ENCODE measurements around the gene ASB7. TPM values are rescaled to one million over a fixed set of nuclear protein-coding genes. Genes with fewer than 3 reads are reported as not detected.

Gene ASB7
- total RNA-seq, 1 donor from 2014 or later = 10.3 TPM

DNA sequence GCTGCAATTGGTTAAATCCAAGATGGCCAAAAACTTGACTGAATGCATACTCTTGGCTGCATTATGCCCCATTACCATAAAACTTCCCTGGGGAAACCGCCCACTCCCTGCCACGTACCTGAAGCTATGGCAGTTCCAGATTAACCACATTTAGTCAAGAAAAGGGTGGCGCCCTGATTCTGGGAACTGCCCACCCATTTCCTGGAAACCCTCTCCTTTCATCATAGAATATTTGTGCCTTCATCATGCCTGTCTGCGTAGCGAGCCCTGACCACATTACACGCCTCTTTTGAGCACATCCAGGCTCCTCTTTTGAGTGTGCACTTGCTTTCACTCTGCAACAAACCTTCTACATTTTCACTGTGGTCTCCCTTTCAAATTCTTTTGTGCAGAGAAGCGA, 5.6 kb upstream of the ASB7 start:
- DNase-seq (ENCODE audit: low spot score) = no peak

DNA sequence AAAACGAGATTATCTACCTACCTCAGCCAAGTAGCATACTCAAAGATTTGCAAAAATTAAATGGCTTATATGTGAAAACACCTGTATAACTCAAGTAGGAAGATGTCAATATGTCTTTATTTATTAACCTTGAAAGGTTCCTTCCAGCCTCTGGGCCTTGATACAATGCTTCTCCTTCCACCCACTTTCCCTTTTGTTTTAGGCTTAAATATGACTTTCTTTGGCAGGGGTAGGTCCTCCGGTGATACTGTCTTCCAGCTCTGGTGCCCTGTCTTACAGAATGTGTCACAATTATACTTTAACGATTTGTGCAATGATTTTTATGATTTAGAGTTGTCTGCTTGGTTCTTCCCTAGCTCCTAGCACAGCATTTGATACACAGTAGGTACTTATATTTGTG, 4.5 kb upstream of the ASB7 start:
- DNase-seq (ENCODE audit: low spot score) = no peak

DNA sequence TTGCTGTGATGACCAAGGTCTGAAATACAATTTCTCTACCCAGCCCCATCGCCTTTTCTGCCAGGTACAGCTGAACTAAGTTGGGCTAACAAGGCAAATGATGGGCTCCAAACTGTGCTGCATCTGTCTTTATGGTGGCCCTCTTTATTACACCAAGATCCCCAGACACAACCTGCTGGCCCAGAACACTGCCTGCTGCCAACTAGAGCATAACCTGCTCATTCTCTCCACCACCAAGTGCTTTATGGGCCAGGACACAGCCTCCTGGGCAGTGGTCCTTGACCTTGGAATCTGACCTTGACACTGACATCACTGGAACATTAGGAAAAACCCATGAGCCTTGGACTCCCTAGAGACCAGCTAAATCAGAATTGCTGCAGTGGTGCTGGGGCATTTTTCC, 3.7 kb upstream of the ASB7 start:
- DNase-seq (ENCODE audit: low spot score) = no peak

DNA sequence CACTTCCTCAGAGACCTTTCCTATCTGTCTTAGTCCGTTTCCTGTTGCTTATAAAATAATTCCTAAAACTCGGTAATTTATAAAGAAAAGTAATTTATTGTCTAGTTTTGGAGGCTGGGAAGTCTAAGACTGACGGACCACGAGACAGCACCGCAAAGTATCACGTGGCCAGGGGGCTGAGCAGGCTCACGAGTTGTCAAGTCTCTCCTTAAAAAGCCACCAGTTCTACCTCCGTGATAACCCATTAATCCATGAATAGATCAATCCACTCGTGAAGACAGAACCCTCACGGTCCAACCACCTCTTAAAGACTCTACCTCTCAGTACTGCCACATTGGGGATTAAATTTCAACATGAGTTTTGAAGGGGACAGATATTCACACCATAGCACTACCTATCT, 1.2 kb upstream of the ASB7 start:
- no peak for DNase-seq (ENCODE audit: low spot score)

DNA sequence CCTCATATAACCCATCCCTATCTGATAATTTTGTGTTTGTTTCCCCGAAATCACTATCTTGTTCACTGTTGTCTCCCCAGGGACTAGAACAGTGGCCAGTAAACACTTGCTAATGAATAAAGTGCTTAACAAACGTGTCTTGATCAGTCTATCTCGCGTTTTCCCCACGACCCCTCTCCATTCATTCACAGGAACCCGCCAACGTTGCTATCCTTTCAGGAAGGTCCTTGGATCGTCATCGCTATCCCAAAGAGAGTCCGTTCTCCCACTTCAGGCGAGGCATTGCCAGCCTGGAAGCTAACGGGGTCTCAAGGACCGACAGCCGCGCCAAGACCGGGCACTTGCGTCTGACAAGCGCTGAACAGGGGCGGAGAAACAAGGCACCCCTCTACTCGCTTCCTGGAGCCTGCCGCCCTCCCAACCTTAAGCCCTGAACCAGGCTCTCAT, 749 bp upstream of the ASB7 start:
- no peak for DNase-seq (ENCODE audit: low spot score)

DNA sequence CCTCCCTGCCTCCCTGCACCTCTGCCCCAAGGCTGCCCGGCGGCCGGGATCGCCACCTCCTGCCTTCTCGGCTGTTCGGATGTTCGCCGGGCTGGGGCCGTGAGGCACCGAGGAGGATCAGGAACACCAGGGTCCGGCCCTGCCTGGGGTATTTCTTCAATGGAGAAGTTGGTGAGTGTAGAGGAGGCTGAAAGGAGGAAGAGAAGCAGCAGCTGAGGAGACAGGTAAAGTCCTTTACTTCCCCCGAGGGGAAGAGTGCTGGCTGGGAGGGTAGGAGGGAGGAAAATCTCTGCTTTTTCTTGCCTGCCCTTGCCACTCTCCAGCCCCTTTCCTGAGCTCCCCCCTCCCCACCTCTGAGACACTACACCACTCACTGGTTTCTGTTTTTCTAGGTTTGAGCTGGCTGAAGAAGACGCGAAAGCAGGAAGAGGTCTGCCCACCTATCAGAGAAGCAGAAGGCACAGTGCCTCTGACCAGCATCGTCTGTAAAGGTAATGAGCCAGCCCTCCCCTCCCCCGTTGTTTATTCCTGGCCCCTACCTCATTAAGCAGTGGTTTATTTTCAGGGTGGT, 519 bp downstream of the ASB7 start:
- no peak for DNase-seq (ENCODE audit: low spot score)

DNA sequence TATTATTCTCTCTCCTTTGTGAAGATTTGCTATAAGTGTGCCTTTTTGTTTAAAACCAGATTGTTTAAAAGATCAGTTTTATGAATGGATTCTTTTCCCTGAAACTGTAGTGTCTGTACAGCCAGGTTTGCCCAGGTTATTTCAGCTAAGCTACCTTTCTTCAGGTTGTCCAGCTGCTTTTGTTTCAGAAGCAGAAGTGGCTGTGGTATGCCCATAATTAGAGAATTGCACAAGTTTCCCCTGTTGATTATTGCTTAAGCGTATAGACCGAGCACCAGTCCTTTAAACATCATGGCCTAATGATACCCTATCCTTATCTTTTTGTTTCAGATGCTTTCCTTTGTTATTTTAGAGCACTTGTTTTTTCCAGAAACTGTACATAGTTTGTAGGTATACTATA, 10.2 kb downstream of the ASB7 start:
- DNase-seq (ENCODE audit: low spot score) = no peak

DNA sequence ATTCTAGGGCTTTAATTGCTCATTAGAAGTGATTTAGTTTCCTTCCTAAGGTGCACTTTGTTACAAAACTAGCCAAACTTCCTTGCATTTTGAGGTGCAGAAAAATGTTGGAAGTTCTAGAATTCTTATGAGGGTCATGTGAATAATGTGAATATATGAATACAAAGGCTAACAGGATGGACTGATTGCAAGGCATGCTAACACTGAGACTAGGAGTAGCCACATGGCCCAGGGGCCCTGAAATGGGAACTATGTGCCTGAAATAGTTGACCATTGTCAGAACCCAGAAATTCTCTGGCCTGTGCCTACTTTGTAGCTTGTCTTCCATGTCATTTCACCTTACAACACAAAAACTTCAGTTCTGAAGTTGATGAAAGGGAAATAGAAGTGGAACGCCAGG, 10.8 kb downstream of the ASB7 start:
- no peak for DNase-seq (ENCODE audit: low spot score)

DNA sequence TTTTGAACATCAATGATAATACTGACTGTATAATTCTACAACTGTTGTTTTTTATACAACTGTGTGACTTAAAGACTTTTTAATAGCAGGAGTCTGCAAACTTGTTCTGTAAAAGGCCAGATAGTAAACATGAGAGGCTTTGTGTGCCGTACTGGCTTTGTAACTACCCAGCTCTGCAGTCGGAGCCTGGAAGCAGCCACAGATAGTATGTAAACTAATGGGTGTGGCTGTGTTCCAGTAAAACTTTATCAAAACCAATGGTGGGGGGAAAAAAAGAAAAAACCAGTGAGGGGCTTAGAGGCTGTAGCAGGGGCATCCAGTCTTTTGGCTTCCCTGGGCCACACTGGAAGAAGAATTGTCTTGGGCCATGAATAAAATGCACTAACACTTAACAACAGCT, 11.9 kb downstream of the ASB7 start:
- DNase-seq (ENCODE audit: low spot score) = no peak

DNA sequence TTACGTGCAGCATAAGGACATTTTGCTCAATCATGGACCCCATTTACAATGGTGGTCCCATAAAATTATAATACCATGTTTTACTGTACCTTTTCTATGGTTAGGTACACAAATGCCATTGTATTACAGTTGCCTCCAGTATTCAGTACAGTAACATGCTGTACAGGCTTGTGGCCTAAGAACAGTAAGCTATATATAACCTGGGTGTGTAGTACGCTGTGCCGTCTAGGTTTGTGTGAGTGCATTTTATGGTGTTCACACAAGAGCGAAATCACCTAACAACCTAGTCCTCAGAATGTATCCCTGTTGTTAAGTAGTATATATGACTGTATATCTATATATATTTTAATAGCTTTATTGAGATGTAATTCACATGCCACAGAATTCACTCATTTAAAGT, 12.5 kb downstream of the ASB7 start:
- no peak for DNase-seq (ENCODE audit: low spot score)

DNA sequence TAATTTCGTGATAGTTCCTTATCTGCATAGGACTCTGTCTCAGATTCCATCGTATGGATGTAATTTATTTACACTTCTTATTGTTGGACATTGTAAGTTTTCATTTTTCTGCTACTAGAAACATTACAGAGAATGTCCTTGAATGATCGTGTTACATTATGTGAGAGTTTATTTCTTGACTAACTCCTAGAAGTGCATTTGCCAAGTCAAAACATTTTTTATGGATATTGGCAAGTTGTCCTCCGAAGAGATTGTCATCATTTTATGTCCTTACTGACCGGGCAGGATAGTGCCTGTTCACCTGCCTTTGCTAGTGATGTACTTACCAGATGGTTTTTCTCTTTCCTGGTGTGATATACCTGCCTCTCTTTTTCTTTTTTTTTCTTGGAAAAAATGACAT, 13.4 kb downstream of the ASB7 start:
- no peak for DNase-seq (ENCODE audit: low spot score)

DNA sequence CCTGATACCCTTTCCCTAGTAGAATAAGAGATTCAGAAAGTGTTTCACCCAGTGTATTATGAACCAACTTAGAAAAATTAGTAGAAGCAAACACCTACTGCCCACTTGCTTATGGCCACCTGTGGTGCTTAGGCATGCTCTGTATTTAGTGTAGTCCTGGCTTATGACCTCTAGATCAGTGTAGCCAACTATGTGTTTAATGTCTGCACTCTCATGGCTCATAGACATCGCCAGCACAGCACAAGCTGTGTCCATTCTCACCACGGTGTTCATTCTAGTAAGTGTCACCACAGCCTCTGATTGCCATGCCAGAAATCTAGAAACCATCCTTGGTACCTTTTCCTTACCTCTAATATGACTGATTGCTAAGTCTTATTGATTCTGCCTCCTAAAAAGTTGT, 14.3 kb downstream of the ASB7 start:
- DNase-seq (ENCODE audit: low spot score) = no peak

DNA sequence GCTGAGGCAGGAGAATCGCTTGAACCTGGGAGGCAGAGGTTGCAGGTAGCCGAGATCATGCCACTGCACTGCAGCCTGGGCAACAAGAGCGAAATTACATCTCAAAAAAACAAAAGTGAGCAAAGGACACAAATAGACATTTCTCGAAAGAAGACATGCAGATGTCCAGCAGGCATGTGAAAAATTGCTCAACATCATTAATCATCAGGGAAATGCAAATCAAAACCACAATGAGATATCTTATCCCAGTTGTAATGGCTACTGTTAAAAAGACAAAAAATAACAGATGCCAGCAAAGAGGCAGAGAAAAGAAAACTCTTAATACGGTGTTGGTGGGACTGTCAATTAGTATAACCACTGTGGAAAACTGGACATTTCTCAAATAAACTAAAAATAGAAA, 20.9 kb downstream of the ASB7 start:
- no peak for DNase-seq (ENCODE audit: low spot score)

DNA sequence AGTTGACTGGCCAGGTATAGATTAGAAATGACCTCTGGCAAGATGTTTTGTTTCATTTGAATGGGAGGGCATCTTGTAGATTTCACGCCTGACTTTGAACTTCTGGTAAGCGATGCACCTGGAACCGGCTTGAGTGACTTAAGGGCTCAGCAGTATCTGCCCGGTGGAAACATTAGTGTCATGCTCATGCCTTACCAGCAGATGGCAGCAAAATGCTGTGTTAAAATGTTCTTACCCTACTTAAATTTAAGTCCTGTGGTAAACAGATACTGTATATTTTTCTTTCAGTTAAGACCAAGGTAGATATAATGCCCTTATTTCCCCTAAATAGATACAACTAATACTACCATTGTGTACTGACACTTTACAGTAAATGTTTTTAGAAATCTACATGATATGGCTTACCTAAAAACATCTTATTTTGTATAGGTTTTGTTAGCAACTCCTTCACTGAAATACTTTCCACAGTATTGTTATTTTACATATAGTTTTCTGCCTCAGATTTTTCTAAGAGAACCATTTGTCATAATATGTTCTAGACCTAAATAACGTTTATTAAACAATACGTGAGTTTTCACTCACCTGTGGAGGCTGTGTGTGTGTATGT, 25.5 kb downstream of the ASB7 start:
- DNase-seq (ENCODE audit: low spot score) = no peak

DNA sequence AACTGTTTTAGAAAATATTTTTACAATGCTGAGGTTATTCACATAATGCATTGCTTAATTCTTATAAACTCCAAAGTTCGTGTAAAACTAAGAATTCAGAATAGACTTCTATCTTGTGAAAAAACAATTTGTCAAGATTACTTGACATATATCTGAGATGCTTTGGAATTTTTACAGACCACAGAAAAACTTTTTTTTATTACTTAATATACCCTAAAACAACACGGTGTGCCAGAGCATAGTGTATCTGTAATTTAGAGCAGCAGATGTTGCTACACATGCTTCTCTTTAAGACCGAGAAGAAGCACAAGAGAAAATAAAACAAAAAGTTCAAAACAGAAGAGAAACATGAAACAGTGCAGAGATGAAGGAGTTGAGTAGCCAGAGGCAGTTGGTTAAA, 26.4 kb downstream of the ASB7 start:
- DNase-seq (ENCODE audit: low spot score) = no peak

DNA sequence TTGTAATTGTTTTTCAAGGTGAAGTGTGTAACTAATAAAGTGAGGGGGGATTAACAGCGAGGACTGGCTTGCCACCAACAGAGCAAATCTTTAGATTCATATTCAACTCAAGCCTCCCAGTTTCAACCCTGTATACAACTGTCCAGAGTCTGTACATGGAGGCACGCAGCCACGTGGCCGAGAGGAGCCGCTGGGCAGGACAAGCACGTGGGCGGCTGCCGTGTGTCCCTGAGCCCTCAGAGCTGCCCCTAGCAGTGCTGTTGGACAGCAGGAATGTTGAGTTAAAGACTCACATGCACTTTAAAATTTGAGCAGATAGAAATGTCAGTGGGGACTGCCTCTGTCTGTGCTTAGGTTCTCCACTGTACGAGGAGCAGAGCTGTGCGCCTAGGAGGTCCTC, 29.4 kb downstream of the ASB7 start:
- no peak for DNase-seq (ENCODE audit: low spot score)

DNA sequence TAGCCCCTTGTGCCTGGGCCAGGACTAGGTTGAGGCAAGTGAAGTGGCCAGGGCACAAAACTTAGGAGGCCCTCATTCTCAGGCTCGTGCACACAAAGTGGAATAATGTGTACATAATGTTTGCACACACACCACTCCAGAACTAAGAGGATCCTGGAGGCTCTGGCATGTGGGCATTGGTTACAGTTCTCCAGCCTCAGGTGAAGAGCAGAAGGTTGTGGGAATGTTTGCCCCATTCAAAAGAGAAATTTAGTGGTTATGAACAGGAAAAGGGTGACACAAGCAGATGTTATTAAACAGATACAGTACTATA, 31.3 kb downstream of the ASB7 start:
- no peak for DNase-seq (ENCODE audit: low spot score)

DNA sequence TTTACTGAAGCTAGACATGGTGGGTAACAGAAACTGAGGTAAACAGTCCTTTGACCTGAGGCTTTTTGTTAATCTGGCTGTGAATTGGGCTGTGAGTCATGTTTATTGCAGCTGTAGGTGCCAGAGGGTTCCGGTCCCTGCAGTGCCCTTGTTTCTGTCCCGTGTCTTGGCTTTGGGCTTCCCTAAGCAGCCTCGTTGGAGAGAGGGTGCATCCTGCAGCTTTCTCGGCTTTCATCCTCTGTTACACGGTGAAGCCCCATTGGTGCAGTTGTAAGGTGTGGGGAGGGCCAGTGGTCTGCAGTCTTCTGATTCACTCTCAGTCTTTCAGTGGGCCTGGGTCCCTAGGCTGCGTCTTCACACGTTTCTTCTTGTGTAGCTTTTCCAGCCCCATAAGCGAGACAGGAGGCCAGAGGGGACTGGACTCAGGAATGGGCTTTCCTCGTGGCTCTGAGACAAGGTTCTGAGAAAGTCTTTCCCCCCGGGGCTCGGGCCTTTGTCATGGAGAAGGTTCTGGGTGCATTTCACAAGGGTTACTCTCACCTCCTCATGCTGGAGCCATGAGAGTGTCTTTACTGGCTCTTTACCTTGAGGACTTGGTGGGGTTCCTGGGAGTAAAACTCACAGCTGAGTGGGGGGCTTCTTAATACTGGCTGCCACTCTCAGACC, 33.1 kb downstream of the ASB7 start:
- DNase-seq (ENCODE audit: low spot score) = no peak

DNA sequence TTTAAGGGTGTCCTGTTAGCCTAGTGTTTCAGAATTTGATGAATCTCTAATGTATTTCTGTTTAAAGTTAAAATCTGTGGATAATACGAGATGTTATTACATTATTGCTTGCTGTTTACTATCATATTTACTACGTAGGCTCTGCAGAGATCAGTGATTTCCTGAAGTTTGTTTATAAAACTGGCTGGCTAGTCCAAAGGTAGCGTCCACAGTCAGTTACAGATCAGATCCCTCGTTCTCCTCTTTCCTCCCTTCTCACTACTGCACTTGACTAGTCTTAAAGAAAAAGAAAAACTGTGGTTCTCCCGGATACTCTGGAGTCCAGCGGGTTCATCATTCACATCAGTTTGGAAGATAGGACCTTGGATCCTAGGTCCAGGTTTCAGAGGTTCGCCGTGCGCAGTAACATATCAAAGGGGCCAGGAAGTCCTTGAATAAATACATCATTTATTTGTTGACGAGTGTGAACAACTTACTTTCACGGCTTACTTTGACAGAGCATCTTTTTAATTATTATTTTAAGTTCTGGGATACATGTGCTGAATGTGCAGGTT, 35.9 kb downstream of the ASB7 start:
- DNase-seq (ENCODE audit: low spot score) = no peak

DNA sequence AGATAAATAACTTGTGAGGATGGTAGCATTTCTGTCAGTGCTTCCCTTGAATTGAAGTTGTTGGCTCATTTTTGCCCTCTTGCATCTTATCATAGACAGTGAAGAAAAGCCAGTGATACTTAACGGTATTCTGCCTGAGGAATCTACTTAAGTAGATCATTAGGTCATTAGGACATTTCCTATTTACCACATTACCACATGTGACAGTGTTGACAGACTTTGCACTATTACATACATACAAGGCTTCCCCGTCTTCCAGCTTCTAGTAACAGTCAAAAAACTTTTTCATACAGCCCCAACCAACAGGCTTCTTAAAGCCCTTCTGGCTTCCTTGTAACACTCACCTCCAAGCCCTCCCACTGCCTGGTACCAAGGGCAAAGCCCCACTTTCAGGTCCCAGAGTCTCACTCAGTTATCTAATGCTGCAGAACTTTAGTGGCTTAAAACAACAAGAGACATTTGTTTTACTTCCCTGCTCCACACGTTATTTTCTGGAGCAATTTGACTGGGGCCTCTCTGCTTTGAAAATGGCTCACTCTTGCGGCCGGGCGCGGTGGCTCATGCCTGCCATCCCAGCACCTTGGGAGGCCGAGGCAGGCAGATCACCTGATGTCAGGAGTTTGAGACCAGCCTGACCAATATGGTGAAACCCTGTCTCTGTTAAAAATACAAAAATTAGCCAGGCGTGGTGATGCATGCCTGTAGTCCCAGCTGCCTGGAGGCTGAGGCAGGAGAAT, 40.0 kb downstream of the ASB7 start:
- DNase-seq (ENCODE audit: low spot score) = no peak

DNA sequence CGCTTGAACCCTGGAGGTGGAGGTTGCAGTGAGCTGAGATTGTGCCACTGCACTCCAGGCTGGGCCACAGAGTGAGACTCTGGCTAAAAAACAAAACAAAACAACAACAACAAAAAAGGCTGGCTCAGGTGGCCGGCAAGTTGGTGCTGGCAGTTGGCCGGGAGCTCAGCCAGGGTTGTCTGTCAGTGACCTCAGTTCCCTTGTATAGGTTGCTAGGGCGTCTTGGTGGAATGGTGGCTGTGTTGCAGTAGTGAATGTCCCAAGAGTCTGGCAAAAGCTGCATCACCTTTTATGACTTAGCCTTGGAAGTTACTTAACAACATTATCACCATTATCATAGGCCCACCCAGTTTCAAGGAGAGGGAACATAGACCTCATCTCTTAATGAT, 40.6 kb downstream of the ASB7 start:
- no peak for DNase-seq (ENCODE audit: low spot score)

DNA sequence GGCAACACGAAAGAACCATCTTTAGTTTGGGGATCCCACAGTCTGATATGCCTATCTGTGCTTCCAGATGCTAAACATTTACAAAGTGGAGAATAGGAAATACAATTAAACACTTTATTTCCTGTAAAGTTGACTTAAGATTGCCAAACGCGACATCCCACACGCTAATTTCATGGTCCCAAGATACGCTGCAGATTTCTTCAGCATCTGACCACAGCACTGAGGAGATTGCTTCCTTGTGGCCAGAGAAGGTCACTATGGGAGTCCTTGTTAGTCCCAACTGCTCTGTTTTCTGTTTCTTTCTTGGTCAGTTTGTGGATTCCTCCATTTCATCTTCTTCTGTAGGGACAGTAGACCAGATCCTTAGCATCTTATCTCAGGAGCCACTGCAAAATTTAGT, 43.3 kb downstream of the ASB7 start:
- no peak for DNase-seq (ENCODE audit: low spot score)
